Effector memory CD8-positive, alpha-beta T cell (primary cell): ENCODE data around the gene PEX10.
"Not testable (repeated sequence)": the region's sequence is repeated elsewhere in the genome, so short reads cannot be mapped to it uniquely, and the experiment has no call there.

ENCODE experiments used
- ATAC-seq: fragments of 150-1000 bp; cut with Tn5 transposase; replicated peaks from 2 replicates; pipeline ENCODE4 v1.10.0; 2021; ENCODE audit warnings: mild to moderate bottlenecking, moderate library complexity
- DNase-seq, 3 experiments: peaks; one replicate each; pipeline ENCODE4 v3.0.0; 2021
- H3K27ac Mint-ChIP-seq, 2 donors: one replicate each; pipeline ENCODE4 v1.8.0; 2022; ENCODE audit warnings: mild to moderate bottlenecking in 2 of 2, mixed read lengths in 2 of 2, moderate library complexity in 2 of 2
- H3K27me3 Mint-ChIP-seq, 2 donors: one replicate each; pipeline ENCODE4 v1.8.0; 2022; ENCODE audit warnings: mixed read lengths in 2 of 2
- H3K36me3 Mint-ChIP-seq: one replicate; pipeline ENCODE4 v1.8.0; 2022; ENCODE audit warnings: mild to moderate bottlenecking, moderate library complexity, mixed read lengths; ENCODE audit not compliant: insufficient read depth
- H3K4me1 Mint-ChIP-seq, 2 donors: one replicate each; pipeline ENCODE4 v1.8.0; 2022; ENCODE audit warnings: low read depth in 2 of 2, mixed read lengths in 2 of 2
- H3K4me3 Mint-ChIP-seq, 2 donors: one replicate each; pipeline ENCODE4 v1.8.0; 2022; ENCODE audit warnings: mild to moderate bottlenecking in 2 of 2, mixed read lengths in 2 of 2, moderate library complexity in 2 of 2
- H3K9me3 Mint-ChIP-seq, 2 donors: one replicate each; pipeline ENCODE4 v1.8.0; 2022; ENCODE audit warnings: mixed read lengths in 2 of 2
- total RNA-seq, 9 experiments: gene quantifications; one replicate each; lab custom pipeline; 2026; lab: John Stamatoyannopoulos, UW

Gene PEX10
- 5.4 to 31.6 (median 15.3) reads per million in 9 experiments for total RNA-seq

DNA sequence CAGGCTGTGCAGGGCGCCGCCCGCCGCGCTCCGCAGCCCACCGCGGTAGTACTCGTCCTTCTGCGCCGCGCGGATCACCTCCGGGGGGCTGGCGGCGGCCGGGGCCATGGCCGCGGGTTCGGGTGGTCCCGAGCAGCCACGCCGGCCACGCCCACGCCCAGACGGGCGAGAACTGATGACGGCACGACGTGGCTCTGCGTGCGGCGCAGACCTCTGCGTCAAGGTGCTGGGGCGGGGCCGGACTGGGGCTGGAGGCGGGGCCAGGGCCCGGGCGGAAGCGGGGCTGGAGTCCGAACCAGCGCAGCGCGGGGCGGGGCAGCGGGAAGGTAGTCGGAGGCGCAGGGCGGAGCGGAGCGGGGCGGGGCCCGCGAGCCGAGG is at the start of gene PEX10:
TSS of gene PEX10 (minus strand) at position 170 of the 378 bp plus-strand sequence. CDS start at position 108, 62 bp downstream.
- H3K36me3 Mint-ChIP-seq, result peaks cover 21% of the 10 kb centered on the region

DNA sequence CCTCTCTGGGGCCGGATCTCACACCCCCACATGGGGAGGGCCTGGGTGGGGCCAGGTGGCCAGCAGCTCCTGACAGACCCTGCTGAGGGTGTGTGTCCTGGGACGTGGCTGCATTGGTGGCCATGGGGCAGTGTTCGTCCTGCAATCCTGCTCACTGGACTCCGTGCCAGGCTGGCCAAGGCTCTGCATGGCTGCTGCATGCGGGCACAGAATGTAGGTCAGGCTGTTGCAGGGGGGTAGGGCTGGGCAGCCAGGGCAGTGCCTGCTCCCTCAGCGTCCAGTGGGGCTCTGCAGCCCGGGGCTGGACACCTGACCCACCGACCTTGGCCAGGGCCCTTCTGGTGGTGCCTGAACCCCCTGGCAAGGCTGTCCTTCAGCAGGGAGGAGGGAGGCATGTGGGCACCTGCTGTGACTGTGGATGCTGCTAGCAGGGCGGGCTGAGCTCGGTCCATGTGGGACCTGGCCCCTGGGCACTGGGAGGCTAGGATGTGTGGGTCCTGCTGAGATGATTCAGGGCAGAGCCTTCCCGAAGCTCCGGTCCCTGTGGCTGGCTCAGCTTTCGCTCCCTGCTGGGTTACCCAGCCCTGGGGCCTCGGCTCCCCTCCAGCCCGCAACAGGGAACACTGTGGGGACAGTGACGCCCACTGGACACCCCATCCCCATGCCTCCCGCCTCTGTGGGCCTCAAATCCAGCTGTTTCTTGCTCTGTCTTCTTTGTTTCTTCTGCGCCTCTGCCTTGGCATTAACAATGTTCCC is 48.8 kb upstream of the PEX10 start:
- no peaks in the 10 kb centered on the region for H3K36me3 Mint-ChIP-seq
- ATAC-seq (no peak), DNase-seq (no peak)
- H3K9me3 Mint-ChIP-seq, result no peaks in the 10 kb centered on the region
- no peak overlapping the region for H3K27ac Mint-ChIP-seq
- H3K4me1 Mint-ChIP-seq, result peaks cover 5 to 11% of the 10 kb centered on the region in 2 donors
- H3K4me3 Mint-ChIP-seq, result no peak overlapping the region
- H3K27me3 Mint-ChIP-seq, result peaks cover 0 to 25% of the 10 kb centered on the region in 2 donors

More for the DNA sequence above, at the start of gene PEX10:
- DNase-seq, result peak; percentile 99
- peak within 1 kb of the TSS in 1 of 2 donors; percentile 88 for H3K27ac Mint-ChIP-seq
- peak; percentile 87 for ATAC-seq
- H3K4me3 Mint-ChIP-seq, result peak within 1 kb of the TSS; percentile 94 to 96
- H3K9me3 Mint-ChIP-seq, result no peaks in the 10 kb centered on the region
- H3K4me1 Mint-ChIP-seq, result peaks cover 30 to 36% of the 10 kb centered on the region in 2 donors
- H3K27me3 Mint-ChIP-seq, result no peaks in the 10 kb centered on the region

DNA sequence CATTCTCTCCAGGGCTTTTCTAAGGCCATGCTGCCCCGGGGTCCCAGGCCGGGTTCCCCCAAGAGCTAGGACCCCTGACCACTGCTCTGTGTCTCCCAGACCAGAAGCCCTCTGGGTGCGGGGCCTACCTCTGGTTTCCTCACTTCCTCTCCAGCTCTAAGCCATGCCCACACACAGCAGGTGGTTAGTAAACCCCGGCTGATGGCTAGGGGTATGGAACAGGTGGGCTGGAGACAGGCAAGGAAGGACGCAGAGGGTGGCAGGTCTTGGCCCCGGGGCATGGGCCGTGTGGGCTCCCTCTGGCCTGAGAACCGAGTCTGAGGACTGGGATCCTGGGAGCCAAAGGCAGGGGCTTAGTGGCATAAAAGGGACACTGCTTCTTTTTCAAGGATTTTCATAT is 47.8 kb upstream of the PEX10 start:
- H3K9me3 Mint-ChIP-seq, result no peaks in the 10 kb centered on the region
- no peaks in the 10 kb centered on the region for H3K36me3 Mint-ChIP-seq
- H3K27me3 Mint-ChIP-seq, result peaks cover 0 to 25% of the 10 kb centered on the region in 2 donors
- peaks cover 5 to 8% of the 10 kb centered on the region in 2 donors for H3K4me1 Mint-ChIP-seq
- DNase-seq (no peak), ATAC-seq (no peak)
- H3K27ac Mint-ChIP-seq, result no peak overlapping the region
- H3K4me3 Mint-ChIP-seq, result no peak overlapping the region

DNA sequence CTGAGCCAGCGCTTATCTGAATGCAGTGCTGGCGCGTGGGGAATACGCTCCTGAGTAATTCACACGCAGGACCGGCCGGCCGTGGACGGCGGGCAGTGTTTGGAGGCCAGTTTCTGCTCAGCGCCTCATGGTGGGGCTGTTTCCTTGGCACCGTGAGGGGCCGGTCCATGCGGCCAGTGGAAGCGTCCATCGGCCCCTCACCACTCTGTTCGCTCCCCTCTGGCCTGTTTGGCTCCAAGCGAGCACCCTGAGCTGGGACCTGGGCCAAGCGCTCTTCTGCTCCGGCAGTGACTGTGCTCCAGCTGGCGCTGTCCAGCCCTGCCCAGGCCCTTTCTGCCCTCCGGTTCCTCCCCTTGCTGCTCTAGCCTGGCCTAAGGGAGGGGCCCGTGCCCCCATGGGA is 47.4 kb upstream of the PEX10 start:
- no peak overlapping the region for H3K4me3 Mint-ChIP-seq
- H3K27me3 Mint-ChIP-seq, result peaks cover 0 to 25% of the 10 kb centered on the region in 2 donors
- no peaks in the 10 kb centered on the region for H3K9me3 Mint-ChIP-seq
- peaks cover 5 to 8% of the 10 kb centered on the region in 2 donors for H3K4me1 Mint-ChIP-seq
- DNase-seq (no peak), ATAC-seq (no peak)
- H3K27ac Mint-ChIP-seq, result no peak overlapping the region
- H3K36me3 Mint-ChIP-seq, result no peaks in the 10 kb centered on the region

DNA sequence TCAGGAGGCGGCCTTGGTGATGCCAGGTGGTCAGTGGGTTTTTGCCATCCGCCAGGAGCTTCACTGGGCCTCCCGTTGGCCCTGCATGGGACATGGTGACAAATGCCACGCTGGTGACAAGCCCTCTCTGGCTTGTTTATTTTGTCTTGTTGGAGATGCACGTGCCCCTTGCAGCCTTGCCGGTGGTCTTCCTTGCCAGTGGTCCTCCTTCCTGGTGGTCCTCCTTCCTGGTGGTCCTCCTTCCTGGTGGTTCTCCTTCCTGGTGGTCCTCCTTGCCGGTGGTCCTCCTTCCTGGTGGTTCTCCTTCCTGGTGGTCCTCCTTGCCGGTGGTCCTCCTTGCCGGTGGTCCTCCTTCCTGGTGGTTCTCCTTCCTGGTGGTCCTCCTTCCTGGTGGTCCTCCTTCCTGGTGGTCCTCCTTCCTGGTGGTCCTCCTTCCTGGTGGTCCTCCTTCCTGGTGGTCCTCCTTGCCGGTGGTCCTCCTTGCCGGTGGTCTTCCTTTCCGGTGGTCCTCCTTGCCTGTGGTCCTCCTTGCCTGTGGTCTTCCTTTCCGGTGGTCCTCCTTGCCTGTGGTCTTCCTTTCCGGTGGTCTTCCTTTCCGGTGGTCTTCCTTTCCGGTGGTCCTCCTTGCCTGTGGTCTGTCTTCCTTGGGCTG is 46.9 kb upstream of the PEX10 start:
- H3K36me3 Mint-ChIP-seq, H3K9me3 Mint-ChIP-seq, H3K4me1 Mint-ChIP-seq, H3K4me3 Mint-ChIP-seq, ATAC-seq, DNase-seq, H3K27ac Mint-ChIP-seq: not testable (repeated sequence)
- peaks cover 0 to 20% of the 10 kb centered on the region in 2 donors for H3K27me3 Mint-ChIP-seq

DNA sequence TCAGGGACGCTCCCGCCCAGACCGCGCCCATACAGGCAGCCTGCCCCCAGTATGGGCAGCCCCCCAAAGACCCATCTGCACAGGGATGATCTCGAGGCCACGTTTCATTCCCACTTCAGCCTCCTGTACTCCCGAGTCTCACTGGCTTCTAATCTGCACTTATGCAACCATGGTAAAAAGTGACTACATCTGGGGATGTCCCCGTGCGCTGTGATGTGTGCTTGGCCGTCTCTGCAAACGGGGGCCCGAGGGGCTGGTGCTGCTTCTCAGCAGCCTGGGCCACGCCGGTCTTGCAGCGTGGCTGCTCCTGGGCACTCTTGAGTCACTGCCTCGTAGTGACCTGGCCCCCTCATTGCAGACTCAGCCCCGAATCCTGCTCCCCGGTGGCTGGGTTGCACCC is 46.3 kb upstream of the PEX10 start:
- Mint-ChIP-seq H3K27me3 (peaks cover 0 to 16% of the 10 kb centered on the region in 2 donors), H3K27ac (no peak overlapping the region), H3K4me3 (no peak overlapping the region), H3K9me3 (no peaks in the 10 kb centered on the region), H3K36me3 (no peaks in the 10 kb centered on the region), H3K4me1 (peaks cover 2 to 5% of the 10 kb centered on the region in 2 donors)
- ATAC-seq, result no peak
- DNase-seq, result no peak

DNA sequence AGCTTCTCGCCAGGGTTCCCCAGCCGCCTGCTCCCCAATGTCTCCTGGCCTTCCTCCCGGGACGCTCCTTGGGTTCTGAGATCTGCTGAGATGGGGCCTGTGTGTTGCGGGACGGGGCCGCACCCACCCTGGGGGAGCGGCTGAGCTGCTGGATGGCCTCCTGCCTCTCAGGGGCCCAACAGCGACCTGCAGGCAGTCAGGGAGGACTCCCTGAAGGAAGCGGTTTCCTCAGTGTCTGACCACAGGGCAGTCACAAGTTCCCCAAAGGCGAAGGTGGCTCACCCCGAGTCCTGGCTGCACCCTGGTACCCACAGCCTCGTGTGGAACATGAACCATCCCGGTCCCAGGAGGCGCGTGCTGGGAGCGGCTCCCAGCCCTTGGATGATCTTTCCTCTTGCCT is 45.1 kb upstream of the PEX10 start:
- no peaks in the 10 kb centered on the region for H3K36me3 Mint-ChIP-seq
- peaks cover 0 to 9% of the 10 kb centered on the region in 2 donors for H3K27me3 Mint-ChIP-seq
- ATAC-seq, result no peak
- H3K9me3 Mint-ChIP-seq, result no peaks in the 10 kb centered on the region
- H3K4me3 Mint-ChIP-seq, result no peak overlapping the region
- H3K27ac Mint-ChIP-seq, result no peak overlapping the region
- peaks cover 0 to 4% of the 10 kb centered on the region in 2 donors for H3K4me1 Mint-ChIP-seq
- no peak for DNase-seq

DNA sequence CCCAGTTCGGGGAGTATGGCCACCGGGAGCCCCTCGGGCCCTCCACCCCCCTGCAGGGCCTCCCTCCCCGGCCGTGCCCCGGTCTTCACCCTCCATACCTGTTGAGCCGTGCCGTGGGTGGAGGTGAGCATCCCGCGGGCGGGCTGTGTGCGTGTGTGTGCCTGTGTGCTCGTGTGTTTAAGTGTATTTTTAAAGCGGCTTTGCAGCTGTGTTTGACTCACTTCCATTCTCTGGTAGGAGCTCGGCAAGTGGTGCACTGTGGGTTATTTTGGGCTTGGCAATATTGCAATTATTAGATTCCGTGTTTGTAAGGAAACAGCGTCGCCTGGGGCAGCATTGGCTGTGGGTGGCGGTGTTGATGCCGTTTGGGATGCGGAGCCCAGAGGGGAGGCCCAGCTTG is 43.4 kb upstream of the PEX10 start:
- H3K4me1 Mint-ChIP-seq, result peaks cover 0 to 4% of the 10 kb centered on the region in 2 donors
- H3K27ac Mint-ChIP-seq, result no peak overlapping the region
- H3K36me3 Mint-ChIP-seq, result no peaks in the 10 kb centered on the region
- ATAC-seq (no peak), DNase-seq (no peak)
- H3K27me3 Mint-ChIP-seq, result no peaks in the 10 kb centered on the region
- H3K9me3 Mint-ChIP-seq, result no peaks in the 10 kb centered on the region
- H3K4me3 Mint-ChIP-seq, result no peak overlapping the region

DNA sequence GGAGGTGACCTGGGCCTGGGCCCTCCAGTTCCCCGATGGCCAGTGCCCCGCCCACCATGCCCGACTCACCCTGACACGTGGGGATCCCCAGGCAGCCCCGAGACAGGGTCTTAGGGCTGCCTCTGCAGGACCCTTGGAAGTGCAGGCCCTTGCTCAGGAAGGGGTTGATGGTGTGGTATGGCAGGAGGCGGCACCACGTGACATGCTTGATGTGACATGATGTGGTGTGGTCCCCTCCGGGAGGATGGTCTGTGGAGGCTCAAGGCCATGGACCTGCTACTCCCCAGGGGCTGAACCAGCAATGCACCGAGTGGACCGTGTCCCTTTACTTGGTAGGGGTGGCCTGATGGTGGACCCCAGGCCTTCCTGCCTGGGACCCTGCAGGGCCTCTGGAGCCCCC is 41.9 kb upstream of the PEX10 start:
- H3K36me3 Mint-ChIP-seq, result no peaks in the 10 kb centered on the region
- peaks cover 0 to 4% of the 10 kb centered on the region in 2 donors for H3K4me1 Mint-ChIP-seq
- no peak overlapping the region for H3K27ac Mint-ChIP-seq
- H3K9me3 Mint-ChIP-seq, result no peaks in the 10 kb centered on the region
- H3K4me3 Mint-ChIP-seq, result no peak overlapping the region
- H3K27me3 Mint-ChIP-seq, result no peaks in the 10 kb centered on the region
- ATAC-seq, result no peak
- no peak for DNase-seq

DNA sequence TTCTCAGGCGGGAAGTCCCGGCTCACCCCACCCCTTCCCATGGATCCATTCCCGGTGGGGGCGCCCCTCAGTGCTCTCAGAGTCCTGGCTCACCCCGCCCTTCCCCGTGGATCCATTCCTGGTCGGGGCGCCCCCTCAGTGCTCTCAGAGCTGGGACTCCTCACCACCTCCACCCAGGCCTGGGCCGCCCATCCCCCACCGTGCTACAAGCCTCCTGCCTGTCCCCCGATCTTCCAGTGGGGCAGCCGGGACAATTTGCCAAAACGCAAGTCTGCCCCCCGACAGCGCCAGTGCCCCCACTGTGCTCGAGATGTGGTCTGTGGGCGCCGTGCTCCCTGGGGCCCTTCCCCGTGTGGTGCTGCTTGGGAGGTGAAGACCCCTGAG is 40.6 kb upstream of the PEX10 start:
- no peaks in the 10 kb centered on the region for H3K36me3 Mint-ChIP-seq
- no peaks in the 10 kb centered on the region for H3K9me3 Mint-ChIP-seq
- ATAC-seq (no peak), DNase-seq (no peak)
- H3K4me3 Mint-ChIP-seq, result no peak overlapping the region
- no peaks in the 10 kb centered on the region for H3K27me3 Mint-ChIP-seq
- H3K4me1 Mint-ChIP-seq, result peaks cover 0 to 1% of the 10 kb centered on the region in 2 donors
- H3K27ac Mint-ChIP-seq, result no peak overlapping the region

DNA sequence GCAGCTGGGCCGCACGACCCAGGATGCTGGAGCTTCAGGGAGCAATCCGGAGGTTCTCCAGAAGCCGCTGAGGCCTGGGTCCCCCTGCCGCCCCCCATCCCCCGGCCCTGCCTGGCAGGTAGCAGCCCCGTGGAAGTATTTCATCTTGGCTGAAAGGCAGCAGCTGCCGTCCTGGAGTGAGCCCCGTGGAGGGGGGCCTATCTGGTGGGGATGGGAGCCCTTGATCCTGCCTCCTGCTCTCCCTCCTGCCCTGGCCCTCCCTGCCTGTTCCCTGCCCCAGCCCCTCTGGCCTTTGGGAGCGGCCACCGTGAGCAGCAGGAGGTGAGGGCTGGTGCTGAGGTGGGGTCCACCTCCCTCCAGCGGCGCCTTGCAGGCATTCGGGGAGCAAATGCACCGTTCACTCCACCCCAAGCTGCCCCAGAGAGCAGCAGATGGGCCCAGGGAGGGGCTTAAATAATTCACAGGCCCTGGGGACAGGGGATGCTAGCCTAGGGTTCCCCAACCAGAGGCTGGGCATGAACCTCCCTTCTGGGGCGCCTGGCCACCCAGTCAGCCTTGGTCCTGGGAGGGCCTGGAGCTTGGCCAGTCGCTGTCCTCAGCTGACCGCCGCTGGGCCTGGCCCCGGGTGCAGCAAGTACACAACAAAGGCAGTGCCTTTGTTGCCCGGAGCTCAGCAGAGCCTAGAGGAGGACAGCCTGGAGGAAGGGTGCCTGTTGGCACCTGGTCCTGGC is 40.0 kb upstream of the PEX10 start:
- Mint-ChIP-seq H3K4me3 (no peak overlapping the region), H3K4me1 (peaks cover 0 to 1% of the 10 kb centered on the region in 2 donors), H3K36me3 (no peaks in the 10 kb centered on the region), H3K9me3 (no peaks in the 10 kb centered on the region), H3K27ac (no peak overlapping the region), H3K27me3 (no peaks in the 10 kb centered on the region)
- ATAC-seq (no peak), DNase-seq (no peak)

DNA sequence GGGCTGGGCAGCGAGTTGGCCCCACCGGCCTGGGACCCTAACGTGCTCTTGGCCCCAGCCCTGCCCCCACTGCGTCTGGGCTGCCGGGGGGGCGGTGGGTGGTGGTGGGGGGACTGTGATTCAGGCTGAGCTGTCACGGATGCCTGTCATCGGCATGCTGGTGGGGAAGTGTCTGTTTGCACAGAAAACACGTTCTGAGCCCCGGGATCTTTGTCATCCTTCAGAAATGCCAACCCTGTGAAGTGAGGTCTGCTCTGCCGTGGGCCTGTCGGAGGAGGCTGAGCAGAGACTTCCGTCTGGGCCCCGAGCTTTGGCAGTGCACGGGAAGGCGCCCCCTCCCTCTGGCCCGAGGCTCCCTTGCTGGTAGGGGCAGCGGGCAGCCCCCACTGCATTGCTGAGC is 39.4 kb upstream of the PEX10 start:
- H3K9me3 Mint-ChIP-seq, result no peaks in the 10 kb centered on the region

DNA sequence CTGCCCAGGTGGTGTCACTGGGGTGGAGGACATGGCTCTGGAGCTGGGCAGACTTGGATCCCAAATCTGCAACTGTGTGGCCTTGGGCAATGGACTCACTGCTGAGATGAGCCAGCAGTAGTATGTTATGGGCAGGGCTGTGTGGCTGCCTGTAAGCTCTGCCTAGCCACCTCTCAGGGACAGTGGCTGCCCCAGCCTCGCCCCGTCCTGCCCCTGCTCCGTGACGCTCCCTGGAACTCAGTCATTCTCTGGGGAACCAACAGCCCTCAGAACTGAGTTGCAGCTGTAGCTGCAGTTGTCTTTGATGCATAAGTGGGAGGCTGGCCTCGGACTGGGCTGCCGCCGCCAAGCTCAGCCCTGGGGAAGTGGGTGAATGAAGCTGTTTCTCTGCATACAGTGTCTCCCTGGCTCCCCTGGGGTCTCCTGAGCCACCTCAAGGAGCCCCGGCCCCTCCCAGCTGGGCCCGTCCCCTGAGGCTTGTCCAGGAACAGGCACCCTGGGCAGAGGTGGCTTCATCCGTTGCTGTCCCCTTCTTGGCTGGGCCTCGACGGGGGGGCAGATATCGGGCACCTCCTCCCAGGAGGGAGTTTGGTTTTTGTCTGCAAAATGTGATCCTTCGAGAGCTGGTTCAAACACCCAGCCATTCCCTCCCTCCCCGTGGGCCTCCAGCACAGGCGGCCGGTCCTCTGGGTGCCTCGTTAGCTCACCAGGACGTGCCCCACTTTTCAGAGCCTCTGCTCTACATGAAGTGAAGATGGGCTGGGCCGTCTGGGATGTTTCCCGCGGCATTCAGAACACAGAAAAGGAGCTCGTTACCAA is 37.5 kb upstream of the PEX10 start:
- H3K36me3 Mint-ChIP-seq, result no peaks in the 10 kb centered on the region
- H3K4me1 Mint-ChIP-seq, result peaks cover 0 to 5% of the 10 kb centered on the region in 2 donors
- ATAC-seq, result no peak
- no peak overlapping the region for H3K4me3 Mint-ChIP-seq
- no peak for DNase-seq
- H3K27me3 Mint-ChIP-seq, result peaks cover 0 to 6% of the 10 kb centered on the region in 2 donors
- no peaks in the 10 kb centered on the region for H3K9me3 Mint-ChIP-seq
- no peak overlapping the region for H3K27ac Mint-ChIP-seq

More for the DNA sequence above, 39.4 kb upstream of the PEX10 start:
- no peak overlapping the region for H3K4me3 Mint-ChIP-seq
- H3K36me3 Mint-ChIP-seq, result no peaks in the 10 kb centered on the region
- no peak overlapping the region for H3K27ac Mint-ChIP-seq
- peaks cover 0 to 1% of the 10 kb centered on the region in 2 donors for H3K4me1 Mint-ChIP-seq
- no peak for ATAC-seq
- no peaks in the 10 kb centered on the region for H3K27me3 Mint-ChIP-seq
- DNase-seq, result no peak
